ENCODE measurements around the gene RPL38.

DNA sequence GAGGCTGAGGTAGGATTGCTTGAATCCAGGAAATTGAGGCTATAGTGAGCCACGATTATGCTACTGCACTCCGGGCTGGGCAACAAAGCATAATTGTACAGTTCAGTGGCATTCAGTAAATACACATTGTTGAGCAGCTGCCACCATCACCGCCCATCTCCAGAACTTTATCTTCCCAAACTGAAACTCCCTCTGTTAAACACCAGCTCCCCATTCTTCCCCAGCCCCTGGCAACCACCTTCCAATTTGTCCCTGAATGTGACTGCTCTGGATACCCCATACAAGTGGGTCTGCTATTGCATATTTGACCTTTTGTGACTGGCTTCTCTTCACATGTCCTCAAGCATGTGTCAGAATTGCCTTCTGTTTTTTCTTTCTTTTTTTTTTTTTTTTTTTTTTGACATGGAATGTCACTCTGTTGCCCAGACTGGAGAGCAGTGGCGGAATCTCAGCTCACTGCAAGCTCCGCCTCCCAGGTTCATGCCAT lies 2.9 kb downstream of the RPL38 start:
- TF ChIP-seq, protein P1, sequence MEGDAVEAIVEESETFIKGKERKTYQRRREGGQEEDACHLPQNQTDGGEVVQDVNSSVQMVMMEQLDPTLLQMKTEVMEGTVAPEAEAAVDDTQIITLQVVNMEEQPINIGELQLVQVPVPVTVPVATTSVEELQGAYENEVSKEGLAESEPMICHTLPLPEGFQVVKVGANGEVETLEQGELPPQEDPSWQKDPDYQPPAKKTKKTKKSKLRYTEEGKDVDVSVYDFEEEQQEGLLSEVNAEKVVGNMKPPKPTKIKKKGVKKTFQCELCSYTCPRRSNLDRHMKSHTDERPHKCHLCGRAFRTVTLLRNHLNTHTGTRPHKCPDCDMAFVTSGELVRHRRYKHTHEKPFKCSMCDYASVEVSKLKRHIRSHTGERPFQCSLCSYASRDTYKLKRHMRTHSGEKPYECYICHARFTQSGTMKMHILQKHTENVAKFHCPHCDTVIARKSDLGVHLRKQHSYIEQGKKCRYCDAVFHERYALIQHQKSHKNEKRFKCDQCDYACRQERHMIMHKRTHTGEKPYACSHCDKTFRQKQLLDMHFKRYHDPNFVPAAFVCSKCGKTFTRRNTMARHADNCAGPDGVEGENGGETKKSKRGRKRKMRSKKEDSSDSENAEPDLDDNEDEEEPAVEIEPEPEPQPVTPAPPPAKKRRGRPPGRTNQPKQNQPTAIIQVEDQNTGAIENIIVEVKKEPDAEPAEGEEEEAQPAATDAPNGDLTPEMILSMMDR (IDR thresholded peaks at IDR 0.05): no peak
- TF ChIP-seq POLR2AphosphoS5 (IDR thresholded peaks at IDR 0.05): no peak

All from prostate gland (tissue), 2 donors.